A549 (cell line): ENCODE measurements around the gene ZNF566.

Experiments
- CEBPB ChIP-seq, 2 experiments: fragments of >200 bp in 1 of 2; sonication (Bioruptor Twin) in 1 of 2; formaldehyde crosslinking in 1 of 2; IDR thresholded peaks; 2 replicates each; pipeline ENCODE4 v1.6.1; 2012 to 2016
- CHD4 ChIP-seq: fragments of 200-600 bp; sonication (generic); IDR thresholded peaks from 2 replicates; pipeline ENCODE4 v1.6.1; 2016; ENCODE audit warnings: antibody characterized with exemption, mild to moderate bottlenecking, borderline replicate concordance
- EP300 ChIP-seq, 2 experiments: fragments of >200 bp; sonication (Bioruptor Twin); formaldehyde crosslinking; IDR thresholded peaks; 2 replicates in 1 of 2; 3 replicates in 1 of 2; pipeline ENCODE4 v1.6.1; 2016 to 2017
- JUN ChIP-seq, 2 experiments: fragments of >200 bp; sonication (Bioruptor Twin); formaldehyde crosslinking; IDR thresholded peaks; 2 replicates in 1 of 2; 3 replicates in 1 of 2; pipeline ENCODE4 v1.6.1; 2016 to 2017
- MAFK ChIP-seq: fragments of 450-650 bp; IDR thresholded peaks from 2 replicates; pipeline ENCODE4 v1.6.1; 2014; ENCODE audit not compliant: partially characterized antibody
- POLR2A ChIP-seq: IDR thresholded peaks from 2 replicates; pipeline ENCODE4 v1.6.1; 2012; ENCODE audit warnings: mild to moderate bottlenecking, low read length
- RCOR1 ChIP-seq: fragments of 150-350 bp; IDR thresholded peaks from 2 replicates; pipeline ENCODE4 v1.6.1; 2014; ENCODE audit warnings: antibody characterized with exemption, low read length, low read depth
- TF ChIP-seq, protein P1 (sequence below): fragments of 450-650 bp; IDR thresholded peaks from 2 replicates; pipeline ENCODE4 v1.6.1; 2014; ENCODE audit warnings: antibody characterized with exemption
- TF ChIP-seq, protein P2 (sequence below): fragments of >200 bp; sonication (Bioruptor Twin); formaldehyde crosslinking; IDR thresholded peaks from 3 replicates; pipeline ENCODE4 v1.5.1; 2016
- TF ChIP-seq, protein P3 (sequence below): fragments of 150-350 bp; IDR thresholded peaks from 2 replicates; pipeline ENCODE4 v1.6.1; 2014; ENCODE audit warnings: low read depth, mild to moderate bottlenecking, low read length

DNA sequence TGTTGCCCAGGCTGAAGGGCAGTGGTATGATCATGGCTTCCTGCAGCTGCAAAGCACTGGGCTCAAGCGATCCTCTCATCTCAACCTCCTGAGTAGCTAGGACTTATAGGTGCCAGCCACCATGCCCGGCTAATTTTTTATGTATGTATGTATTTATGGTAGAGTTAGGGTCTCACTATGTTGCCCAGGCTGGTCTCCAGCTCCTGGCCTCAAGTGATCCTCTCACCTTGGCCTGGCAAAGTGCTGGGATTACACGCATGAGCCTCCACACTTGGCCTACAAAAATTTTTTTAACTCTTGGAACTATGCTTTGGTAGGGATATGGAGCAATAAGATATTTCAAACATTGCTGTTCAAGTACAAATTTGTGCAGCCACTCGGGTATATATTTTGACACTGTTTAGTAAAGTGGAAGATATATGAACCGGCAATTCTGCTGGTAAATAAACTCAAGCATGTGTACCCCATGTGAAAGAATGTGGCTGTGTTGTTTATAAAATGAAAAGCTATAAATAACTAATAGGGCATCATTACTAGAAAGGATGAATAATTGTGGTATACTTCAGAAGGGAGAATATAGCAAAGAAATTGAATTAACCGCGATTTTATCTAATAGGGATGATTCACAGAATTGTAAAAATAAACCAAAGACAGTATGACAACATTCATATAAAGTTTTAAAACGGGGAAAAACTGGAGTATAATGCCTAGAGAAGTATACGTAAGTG, 1.1 kb downstream of the ZNF566 start:
- TF ChIP-seq, protein P1, sequence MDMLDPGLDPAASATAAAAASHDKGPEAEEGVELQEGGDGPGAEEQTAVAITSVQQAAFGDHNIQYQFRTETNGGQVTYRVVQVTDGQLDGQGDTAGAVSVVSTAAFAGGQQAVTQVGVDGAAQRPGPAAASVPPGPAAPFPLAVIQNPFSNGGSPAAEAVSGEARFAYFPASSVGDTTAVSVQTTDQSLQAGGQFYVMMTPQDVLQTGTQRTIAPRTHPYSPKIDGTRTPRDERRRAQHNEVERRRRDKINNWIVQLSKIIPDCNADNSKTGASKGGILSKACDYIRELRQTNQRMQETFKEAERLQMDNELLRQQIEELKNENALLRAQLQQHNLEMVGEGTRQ: no peak
- TF ChIP-seq POLR2A: no peak
- TF ChIP-seq, protein P2, sequence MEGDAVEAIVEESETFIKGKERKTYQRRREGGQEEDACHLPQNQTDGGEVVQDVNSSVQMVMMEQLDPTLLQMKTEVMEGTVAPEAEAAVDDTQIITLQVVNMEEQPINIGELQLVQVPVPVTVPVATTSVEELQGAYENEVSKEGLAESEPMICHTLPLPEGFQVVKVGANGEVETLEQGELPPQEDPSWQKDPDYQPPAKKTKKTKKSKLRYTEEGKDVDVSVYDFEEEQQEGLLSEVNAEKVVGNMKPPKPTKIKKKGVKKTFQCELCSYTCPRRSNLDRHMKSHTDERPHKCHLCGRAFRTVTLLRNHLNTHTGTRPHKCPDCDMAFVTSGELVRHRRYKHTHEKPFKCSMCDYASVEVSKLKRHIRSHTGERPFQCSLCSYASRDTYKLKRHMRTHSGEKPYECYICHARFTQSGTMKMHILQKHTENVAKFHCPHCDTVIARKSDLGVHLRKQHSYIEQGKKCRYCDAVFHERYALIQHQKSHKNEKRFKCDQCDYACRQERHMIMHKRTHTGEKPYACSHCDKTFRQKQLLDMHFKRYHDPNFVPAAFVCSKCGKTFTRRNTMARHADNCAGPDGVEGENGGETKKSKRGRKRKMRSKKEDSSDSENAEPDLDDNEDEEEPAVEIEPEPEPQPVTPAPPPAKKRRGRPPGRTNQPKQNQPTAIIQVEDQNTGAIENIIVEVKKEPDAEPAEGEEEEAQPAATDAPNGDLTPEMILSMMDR: no peak; the same call in 2 of the 3 replicates
- no peak for TF ChIP-seq MAFK
- no peak for TF ChIP-seq CHD4
- TF ChIP-seq CEBPB (IDR thresholded peaks at IDR 0.05): no peak
- TF ChIP-seq EP300 (IDR thresholded peaks at IDR 0.05): no peak
- TF ChIP-seq RCOR1: no peak
- no peak for TF ChIP-seq JUN (IDR thresholded peaks at IDR 0.05)
- TF ChIP-seq, protein P3, sequence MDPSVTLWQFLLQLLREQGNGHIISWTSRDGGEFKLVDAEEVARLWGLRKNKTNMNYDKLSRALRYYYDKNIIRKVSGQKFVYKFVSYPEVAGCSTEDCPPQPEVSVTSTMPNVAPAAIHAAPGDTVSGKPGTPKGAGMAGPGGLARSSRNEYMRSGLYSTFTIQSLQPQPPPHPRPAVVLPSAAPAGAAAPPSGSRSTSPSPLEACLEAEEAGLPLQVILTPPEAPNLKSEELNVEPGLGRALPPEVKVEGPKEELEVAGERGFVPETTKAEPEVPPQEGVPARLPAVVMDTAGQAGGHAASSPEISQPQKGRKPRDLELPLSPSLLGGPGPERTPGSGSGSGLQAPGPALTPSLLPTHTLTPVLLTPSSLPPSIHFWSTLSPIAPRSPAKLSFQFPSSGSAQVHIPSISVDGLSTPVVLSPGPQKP: no peak
